HG02798 (cell line): ENCODE data around the gene ZCCHC10.
"Not testable (repeated sequence)": the region's sequence is repeated elsewhere in the genome, so short reads cannot be mapped to it uniquely, and the experiment has no call there.

Experiments used
- ATAC-seq: cut with Tn5 transposase; IDR thresholded peaks from one replicate; pipeline ENCODE4 v1.9.1; 2021; ENCODE audit warnings: mild to moderate bottlenecking; ENCODE audit not compliant: unreplicated experiment, poor library complexity

The ZCCHC10 gene

GRCh38 chr5:132981288-132981687 lies 45.1 kb downstream of the ZCCHC10 start:
- no peak for ATAC-seq

- no peak for ATAC-seq
Measured at GRCh38 chr5:132979976-132980375, 46.4 kb downstream of the ZCCHC10 start.

GRCh38 chr5:132979367-132979940 lies 46.9 kb downstream of the ZCCHC10 start:
- no peak for ATAC-seq

GRCh38 chr5:132976852-132977251 lies 49.5 kb downstream of the ZCCHC10 start:
- ATAC-seq, result no peak

- not testable (repeated sequence) for ATAC-seq
Measured at GRCh38 chr5:132972436-132972828, 53.9 kb downstream of the ZCCHC10 start.

GRCh38 chr5:132971483-132972435 lies 54.6 kb downstream of the ZCCHC10 start:
- ATAC-seq, result no peak

GRCh38 chr5:132965120-132965519 lies 61.2 kb downstream of the ZCCHC10 start:
- ATAC-seq, result no peak

- peak; percentile 97 for ATAC-seq
Measured at GRCh38 chr5:132963171-132964104, 62.9 kb downstream of the ZCCHC10 start, which contains the start of gene AFF4. AFF4 (minus strand) TSS chr5:132963634; CDS start chr5:132937189, 26,445 bp downstream.

GRCh38 chr5:132962429-132963021 lies 63.8 kb downstream of the ZCCHC10 start:
- ATAC-seq, result no peak

- ATAC-seq, result no peak
Measured at GRCh38 chr5:132961887-132962286, 64.5 kb downstream of the ZCCHC10 start.

- ATAC-seq, result not testable (repeated sequence)
Measured at GRCh38 chr5:132961123-132961815, 65.1 kb downstream of the ZCCHC10 start.

- ATAC-seq, result not testable (repeated sequence)
Measured at GRCh38 chr5:132956166-132956799, 70.1 kb downstream of the ZCCHC10 start.

GRCh38 chr5:132953710-132954109 lies 72.6 kb downstream of the ZCCHC10 start:
- no peak for ATAC-seq

GRCh38 chr5:132952829-132953228 lies 73.5 kb downstream of the ZCCHC10 start:
- ATAC-seq, result no peak

- no peak for ATAC-seq
Measured at GRCh38 chr5:132951897-132952296, 74.5 kb downstream of the ZCCHC10 start.

- ATAC-seq, result no peak
Measured at GRCh38 chr5:132949136-132949535, 77.2 kb downstream of the ZCCHC10 start.

- ATAC-seq, result no peak
Measured at GRCh38 chr5:132947671-132948070, 78.7 kb downstream of the ZCCHC10 start.
